ENCODE results near the gene CAPN13.

DNA sequence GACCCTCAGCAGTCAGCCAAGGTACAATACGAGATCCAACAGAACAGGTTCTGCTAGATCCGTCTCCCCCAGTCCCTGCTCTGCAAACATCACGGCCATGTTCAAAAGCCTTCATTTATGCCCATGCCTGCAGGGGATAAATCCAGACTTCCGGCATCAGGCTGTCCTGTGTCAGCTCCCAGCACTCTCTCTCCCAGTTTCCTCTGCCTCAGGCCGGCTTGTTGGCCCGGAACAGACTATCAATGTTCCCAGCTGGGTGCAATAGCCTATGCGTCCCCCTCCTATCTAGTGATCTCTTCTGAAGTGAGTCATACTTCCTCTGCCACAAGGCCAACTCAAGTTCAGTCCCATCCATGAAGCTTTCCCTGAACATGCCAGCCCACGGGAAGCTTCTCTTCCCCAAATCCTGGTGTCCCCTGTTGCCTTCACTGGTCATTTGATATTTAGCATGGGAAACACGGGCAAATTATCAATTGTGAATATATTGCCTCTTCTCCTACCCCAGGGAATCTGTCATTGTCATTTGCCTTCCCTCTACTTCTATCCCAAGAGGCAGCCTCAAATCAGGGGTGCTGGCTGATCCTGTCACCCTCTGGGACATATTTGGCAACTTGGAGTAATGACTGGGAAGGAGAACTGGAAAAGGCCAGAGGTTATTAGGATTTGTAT is 51.1 kb downstream of the CAPN13 start:
- TF ChIP-seq, protein P1, sequence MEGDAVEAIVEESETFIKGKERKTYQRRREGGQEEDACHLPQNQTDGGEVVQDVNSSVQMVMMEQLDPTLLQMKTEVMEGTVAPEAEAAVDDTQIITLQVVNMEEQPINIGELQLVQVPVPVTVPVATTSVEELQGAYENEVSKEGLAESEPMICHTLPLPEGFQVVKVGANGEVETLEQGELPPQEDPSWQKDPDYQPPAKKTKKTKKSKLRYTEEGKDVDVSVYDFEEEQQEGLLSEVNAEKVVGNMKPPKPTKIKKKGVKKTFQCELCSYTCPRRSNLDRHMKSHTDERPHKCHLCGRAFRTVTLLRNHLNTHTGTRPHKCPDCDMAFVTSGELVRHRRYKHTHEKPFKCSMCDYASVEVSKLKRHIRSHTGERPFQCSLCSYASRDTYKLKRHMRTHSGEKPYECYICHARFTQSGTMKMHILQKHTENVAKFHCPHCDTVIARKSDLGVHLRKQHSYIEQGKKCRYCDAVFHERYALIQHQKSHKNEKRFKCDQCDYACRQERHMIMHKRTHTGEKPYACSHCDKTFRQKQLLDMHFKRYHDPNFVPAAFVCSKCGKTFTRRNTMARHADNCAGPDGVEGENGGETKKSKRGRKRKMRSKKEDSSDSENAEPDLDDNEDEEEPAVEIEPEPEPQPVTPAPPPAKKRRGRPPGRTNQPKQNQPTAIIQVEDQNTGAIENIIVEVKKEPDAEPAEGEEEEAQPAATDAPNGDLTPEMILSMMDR (IDR thresholded peaks at IDR 0.05; ENCODE audit: insufficient read depth, low read depth, low read length), result no peak
- TF ChIP-seq EZH2 (IDR thresholded peaks at IDR 0.05; ENCODE audit: insufficient read depth, low read length), result no peak
